NCI-H2227 treated with DMSO at 0.1 percent for 48 hours (cell line): ENCODE results near the gene ZNF749.
A peak's percentile ranks its signal among the peaks of the same experiment; 100 is the strongest.

Source experiments
- DNase-seq: peaks from one replicate; lab custom pipeline; 2025; lab: John Stamatoyannopoulos, UW

ZNF749 gene

DNA sequence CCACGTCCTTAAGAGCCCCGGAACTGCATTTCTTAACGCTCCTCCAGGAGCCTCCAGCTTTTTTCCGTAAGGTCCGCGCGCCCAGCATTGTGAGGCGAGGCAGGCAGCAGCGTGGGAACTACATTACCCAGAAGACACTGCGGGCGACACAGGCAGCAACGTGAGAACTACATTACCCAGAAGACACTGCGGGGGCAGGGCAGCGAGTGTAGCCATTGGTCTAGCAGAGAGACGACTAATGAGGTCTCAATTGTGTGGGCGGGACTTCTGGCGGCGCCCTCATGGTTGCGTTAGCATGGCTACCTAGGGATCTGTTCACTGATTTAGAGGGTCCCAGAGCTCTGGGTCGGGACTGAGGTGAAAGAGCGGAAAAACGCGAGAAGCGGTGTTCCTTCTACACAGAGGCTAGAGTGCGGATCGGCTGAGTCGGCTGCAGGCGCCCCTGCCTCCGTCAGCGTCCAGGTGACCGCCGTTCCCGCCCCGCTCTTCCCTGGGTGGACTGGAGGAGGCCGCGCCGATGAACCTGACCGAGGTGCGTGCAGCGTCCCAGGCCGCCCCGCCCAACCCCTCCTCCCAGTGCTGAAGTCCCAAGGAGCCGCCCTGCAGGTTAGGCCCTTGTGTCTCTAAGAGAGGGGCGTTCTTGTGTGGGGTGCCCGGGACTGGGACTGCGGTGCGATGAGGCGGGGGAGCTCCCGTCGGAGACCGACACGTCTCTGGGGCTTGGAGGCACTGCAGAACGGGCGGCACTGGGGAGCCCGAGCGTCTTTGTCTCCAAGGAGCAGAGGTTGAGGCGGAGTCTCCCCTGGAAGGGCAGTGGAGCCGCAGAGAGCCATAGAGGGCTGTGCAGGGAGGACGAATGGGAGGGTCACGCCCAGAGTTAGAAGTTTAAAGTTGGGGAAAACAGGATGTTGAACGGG is at the start of gene ZNF749:
Gene ZNF749, plus strand, starts transcription at position 264 of the 917 bp plus-strand sequence. Its CDS starts 254 bp downstream, at position 518.
- peak; percentile 100 for DNase-seq

DNA sequence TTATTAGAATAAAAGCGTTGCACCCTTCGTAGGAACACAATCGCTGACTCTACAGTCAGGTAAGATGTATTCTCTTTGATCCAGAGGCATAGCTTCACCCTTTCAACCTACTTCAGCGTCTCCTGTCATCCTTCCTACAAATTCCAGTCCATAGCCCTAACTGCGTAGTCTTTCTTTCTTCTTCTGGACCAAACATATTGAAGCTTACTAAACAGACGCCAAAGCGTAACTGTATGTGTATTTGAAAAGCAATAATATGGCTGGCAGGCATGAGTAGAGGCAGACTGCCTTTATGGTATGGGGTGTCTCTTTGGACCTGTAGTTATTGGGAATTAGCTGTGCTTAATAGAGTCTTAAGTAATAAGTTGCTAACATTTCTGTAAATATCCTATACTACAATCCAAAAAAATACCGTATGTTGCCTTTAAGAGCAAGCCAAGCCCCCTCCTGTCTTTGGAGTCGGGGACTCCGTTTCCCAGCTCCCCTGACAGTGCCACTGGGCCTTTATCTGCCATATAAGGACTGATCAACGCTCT is 45.9 kb upstream of the ZNF749 start:
- no peak for DNase-seq

DNA sequence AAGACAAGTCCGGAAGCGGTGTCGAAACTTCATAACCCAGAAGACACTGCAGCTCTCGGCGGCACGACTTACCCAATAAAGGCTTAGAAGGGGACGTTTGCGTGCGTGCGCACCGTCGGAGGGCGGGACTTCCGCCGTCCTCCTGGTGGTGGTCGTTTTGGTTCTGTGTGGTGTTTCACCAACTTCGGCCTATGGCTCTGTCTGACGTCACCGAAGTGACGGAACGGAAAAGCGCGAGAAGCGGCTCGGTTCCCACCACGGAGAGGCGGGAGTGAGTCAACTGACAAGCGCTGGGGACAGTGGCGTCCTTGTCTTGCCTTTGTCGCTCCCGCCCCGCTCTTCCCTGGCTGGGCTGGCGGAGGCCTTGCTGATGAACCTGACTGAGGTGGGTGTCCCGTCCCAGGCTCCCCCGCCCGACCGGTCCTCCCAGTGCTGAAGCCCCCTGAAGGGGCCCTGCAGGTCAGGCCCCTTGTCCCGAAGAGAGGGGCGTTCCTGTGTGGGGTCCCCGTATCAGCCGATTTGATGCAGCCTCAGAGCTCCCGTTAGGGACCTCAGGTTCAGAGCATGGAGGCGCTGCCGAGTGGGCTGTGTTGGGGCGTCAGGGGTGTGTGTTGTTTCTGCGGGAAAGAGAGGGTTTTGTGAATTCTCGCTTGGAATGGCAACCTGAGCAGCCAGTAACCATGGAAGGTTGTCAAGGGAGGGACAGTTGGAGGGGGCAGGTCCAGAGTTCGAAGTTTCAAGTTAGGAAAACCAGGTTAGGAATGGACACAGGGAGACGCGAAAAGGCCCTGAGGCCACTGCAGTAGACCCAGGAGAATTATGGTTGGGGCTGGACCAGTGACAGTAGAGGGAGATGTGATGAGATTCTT is 45.2 kb upstream of the ZNF749 start, which contains the start of gene ZNF548:
Gene ZNF548, plus strand, starts transcription at position 125 of the 869 bp plus-strand sequence. Its CDS starts 246 bp downstream, at position 371.
- peak; percentile 100 for DNase-seq

- no peak for DNase-seq
Measured at GRCh38 chr19:57395710-57396109, 39.4 kb upstream of the ZNF749 start.

DNA sequence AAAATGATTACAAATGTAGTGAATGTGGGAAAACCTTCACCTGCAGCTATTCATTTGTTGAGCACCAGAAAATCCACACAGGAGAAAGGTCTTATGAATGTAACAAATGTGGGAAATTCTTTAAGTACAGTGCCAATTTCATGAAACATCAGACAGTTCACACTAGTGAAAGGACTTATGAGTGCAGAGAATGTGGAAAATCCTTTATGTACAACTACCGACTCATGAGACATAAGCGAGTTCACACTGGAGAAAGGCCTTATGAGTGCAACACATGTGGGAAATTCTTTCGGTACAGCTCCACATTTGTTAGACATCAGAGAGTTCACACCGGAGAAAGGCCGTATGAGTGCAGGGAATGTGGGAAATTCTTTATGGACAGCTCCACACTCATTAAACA is 36.3 kb upstream of the ZNF749 start:
- DNase-seq = no peak

DNA sequence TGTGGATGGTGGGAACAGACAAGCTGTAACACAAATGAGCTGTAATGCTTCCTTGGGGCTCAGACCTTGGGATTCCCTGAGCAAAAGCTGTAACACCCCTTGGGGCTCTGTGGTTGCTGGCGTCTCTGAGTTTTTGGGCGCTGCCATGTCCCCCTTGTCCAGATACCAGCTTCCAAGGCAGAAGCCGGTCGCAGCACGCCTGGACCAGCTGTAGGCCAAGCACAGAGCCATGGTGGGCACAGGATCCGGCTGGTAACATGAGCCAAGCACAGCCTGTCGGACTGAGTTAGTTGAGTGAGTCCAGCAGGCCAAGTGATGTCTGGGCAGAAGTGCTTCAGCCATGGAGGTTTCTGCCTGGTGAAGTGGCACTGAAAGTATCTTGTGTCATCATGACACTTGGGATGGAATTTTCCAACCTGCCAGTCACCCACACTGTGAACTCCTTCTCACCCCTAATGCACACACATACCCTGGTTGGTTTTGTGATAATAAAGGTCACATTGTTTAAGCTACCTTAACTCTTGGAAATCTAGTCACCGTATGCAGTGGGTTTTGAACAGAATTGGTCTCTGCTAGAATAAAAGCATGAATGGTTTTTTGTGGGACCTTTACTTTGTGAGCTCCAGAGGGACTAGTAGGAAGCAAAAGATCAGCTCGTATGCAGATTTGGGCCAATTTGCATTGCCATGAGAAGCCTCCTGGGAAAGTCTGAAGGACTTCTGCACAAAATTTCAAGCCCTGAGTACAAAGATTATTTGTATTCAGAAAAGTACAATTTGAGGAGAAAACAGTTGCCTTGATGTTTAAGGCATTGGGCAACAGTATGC is 31.2 kb upstream of the ZNF749 start:
- DNase-seq = no peak

- DNase-seq = peak; percentile 27
Measured at GRCh38 chr19:57406516-57407123, 28.5 kb upstream of the ZNF749 start.

DNA sequence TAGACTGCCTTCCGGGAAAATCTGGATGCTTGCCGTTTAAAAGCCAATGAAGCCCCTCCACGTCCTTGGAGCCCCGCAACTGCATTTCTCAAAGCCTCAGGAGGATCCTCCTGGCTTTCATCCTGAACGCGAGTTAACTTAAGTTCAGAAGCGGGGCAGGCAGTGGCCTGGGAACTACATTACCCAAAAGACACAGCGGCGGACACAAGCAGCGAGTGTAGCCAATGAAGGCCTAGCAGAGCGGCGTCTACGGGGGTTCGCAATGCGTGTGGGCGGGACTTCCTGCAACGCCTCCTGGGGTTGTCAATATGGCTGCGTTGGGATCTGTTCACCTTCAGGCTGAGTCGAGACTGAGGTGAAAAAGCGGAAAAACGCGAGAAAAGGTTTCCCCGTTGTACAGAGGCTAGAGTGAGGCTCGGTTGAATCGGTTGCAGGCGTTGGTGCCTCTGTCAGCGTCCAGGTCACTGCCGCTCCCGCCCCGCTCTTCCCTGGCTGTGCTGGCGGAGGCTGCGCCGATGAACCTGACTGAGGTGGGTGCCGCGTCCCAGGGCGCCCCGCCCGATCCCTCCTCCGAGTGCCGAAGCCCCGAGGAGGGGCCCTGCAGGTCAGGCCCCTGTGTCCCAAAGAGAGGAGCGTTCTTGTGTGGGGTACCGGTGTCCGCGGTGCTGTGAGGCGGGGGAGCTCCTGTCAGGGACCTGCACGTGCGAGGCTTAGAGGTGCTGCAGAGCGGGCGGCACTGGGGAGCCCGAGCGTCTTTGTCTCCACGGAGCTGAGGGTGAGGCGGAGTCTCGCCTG is 24.1 kb upstream of the ZNF749 start, which contains the start of gene ZNF17:
Gene ZNF17, plus strand, starts transcription at position 285 of the 795 bp plus-strand sequence. CDS start 2,455 bp downstream, outside the sequence.
- peak; percentile 99 for DNase-seq

GRCh38 chr19:57419439-57419838 is 15.7 kb upstream of the ZNF749 start:
- no peak for DNase-seq

DNA sequence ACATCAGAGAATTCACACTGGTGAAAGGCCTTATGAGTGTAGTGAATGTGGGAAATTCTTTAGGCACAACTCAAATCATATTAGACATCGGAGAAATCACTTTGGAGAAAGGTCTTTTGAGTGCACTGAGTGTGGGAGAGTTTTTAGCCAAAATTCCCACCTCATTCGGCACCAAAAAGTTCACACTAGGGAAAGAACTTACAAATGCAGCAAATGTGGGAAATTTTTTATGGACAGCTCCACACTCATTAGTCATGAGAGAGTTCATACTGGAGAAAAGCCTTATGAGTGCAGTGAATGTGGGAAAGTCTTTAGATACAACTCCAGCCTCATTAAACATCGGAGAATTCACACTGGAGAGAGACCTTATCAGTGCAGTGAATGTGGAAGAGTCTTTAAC is 14.1 kb upstream of the ZNF749 start:
- no peak for DNase-seq

DNA sequence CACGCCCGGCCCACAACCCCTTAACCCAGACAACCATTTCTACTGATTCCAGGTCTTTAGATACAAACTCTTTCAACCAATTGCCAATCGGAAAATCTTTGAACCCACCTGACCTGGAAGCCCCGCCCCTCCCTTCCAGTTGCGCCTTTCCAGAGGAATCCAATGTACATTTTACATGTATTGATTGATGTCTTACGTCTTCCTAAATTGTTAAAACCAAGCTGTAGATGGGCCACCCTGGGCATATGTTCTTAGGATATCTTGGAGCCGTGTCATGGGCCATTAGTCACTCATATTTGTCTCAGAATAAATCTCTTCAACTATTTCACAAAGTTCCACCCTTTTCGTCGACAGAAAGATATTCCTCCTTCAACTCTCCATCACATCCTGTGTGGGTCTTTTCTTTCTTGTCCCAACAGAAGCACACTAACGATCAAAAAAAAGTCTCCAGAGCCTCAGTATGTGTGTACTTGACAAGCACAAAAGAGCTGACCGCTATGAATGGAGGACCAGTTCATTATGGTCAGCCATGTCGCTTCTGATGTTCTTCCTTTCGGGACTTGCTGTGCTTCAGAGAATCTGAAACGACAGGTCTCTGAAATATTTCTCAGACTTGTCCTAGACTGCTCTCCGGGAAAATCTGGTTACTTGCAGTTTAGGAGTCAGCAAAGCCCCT is 601 bp upstream of the ZNF749 start:
- DNase-seq = no peak

GRCh38 chr19:57436417-57436816 is 1.3 kb downstream of the ZNF749 start:
- DNase-seq = no peak

- no peak for DNase-seq
Measured at GRCh38 chr19:57437931-57438330, 2.8 kb downstream of the ZNF749 start.

- no peak for DNase-seq
Measured at GRCh38 chr19:57438925-57439324, 3.8 kb downstream of the ZNF749 start.

- DNase-seq = no peak
Measured at GRCh38 chr19:57441979-57442752, 7.0 kb downstream of the ZNF749 start.

DNA sequence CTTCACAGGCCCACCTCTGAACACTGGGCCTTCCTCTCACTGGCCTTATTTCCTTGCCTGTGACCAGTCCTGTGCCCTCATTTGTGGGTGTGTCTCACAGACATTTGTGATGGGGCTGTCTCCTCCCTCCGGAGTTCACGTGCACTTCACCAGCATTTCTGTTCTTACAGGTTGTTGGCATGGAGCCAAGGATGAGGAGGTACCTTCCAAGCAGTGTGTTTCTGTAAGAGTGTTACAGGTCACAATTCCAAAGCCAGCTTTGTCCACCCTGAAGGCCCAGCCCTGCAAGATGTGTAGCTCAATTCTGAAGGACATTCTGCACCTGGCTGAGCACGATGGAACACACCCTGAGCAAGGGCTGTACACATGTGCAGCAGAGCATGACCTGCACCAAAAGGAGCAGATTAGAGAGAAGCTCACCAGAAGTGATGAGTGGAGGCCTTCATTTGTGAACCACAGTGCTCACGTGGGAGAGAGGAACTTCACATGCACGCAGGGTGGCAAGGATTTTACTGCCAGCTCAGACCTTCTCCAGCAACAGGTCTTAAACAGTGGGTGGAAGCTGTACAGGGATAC is 8.1 kb downstream of the ZNF749 start:
- no peak for DNase-seq

GRCh38 chr19:57452307-57452706 is 17.2 kb downstream of the ZNF749 start:
- no peak for DNase-seq

- no peak for DNase-seq
Measured at GRCh38 chr19:57465680-57466381, 30.7 kb downstream of the ZNF749 start.
